HCT116 (cell line): ENCODE data around the gene COL5A2. TPM values are rescaled to one million over a fixed set of nuclear protein-coding genes. Genes with fewer than 3 reads are reported as not detected.

Source experiments
- ATAC-seq: fragments of 200-7000 bp; cut with Tn5 transposase; 2 replicates; pipeline ENCODE4 v1.9.1; 2020; ENCODE audit warnings: mild to moderate bottlenecking, moderate library complexity
- BruUV-seq: library from RNA; stranded (reverse); fragments of 400-500 nt; replicated peaks from 2 replicates; lab custom pipeline; 2021; lab: Mats Ljungman, UMichigan
- CTCF ChIA-PET: fragments of 300-600 bp; sonication (Branson Sonifier 250); formaldehyde crosslinking; loops from one replicate; lab custom pipeline; 2021; ENCODE audit warnings: antibody characterized with exemption; lab: Charles Lee
- POLR2A ChIA-PET: fragments of 300-600, 350-600 bp; sonication (Branson Sonifier 250); formaldehyde crosslinking; loops from one replicate; lab custom pipeline; 2021; ENCODE audit warnings: antibody characterized with exemption; lab: Charles Lee
- RAD21 ChIA-PET, 2 experiments: fragments of 300-600 bp; sonication (Branson Sonifier 250); formaldehyde crosslinking; loops; one replicate each; lab custom pipeline; 2023; ENCODE audit warnings: low total read pairs in 2 of 2; ENCODE audit not compliant: uncharacterized antibody in 2 of 2, unreplicated experiment in 2 of 2, low non-redundant PET in 1 of 2; lab: Charles Lee
- DNase-seq: peaks from one replicate; pipeline ENCODE4 v3.0.0-alpha.2; 2010; ENCODE audit warnings: low read depth, low spot score
- H2AFZ ChIP-seq: fragments of 200-600 bp; shearing (Covaris generic), sonication (generic); 2 replicates; pipeline ENCODE4 v1.6.1; 2017; ENCODE audit warnings: low read depth, mixed run types, mixed read lengths, antibody characterized with exemption, low read length; ENCODE audit not compliant: poor library complexity, severe bottlenecking
- H3K27ac ChIP-seq: 2 replicates; pipeline ENCODE4 v1.5.1; 2012; ENCODE audit warnings: low read depth, low read length
- H3K27me3 ChIP-seq: fragments of 200-600 bp; sonication (generic); 2 replicates; pipeline ENCODE4 v1.6.1; 2016; ENCODE audit warnings: mixed run types, low read length, mixed read lengths; ENCODE audit not compliant: insufficient read depth
- H3K36me3 ChIP-seq, 2 experiments: fragments of 200-500 bp in 1 of 2; fragments of 200-600 bp in 1 of 2; sonication (Bioruptor generic) in 1 of 2; sonication (generic) in 1 of 2; 2 replicates each; pipeline versions ENCODE4 v1.5.1 to v1.6.1; 2014 to 2016; ENCODE audit warnings: low read length in 2 of 2, inconsistent platforms in 1 of 2, mixed read lengths in 1 of 2, mixed run types in 1 of 2; ENCODE audit not compliant: insufficient read depth in 2 of 2, control insufficient read depth in 1 of 2
- H3K4me1 ChIP-seq, 2 experiments: fragments of 200-600 bp in 1 of 2; sonication (generic) in 1 of 2; 2 replicates each; pipeline versions ENCODE4 v1.5.1 to v1.6.1; 2012 to 2017; ENCODE audit warnings: low read length in 2 of 2, inconsistent platforms in 1 of 2, mild to moderate bottlenecking in 1 of 2, mixed read lengths in 1 of 2, mixed run types in 1 of 2, moderate library complexity in 1 of 2; ENCODE audit not compliant: insufficient read depth in 2 of 2, control insufficient read depth in 1 of 2
- H3K4me2 ChIP-seq: fragments of 200-600 bp; sonication (generic); 2 replicates; pipeline ENCODE4 v1.6.1; 2017; ENCODE audit warnings: mixed run types, low read length, mixed read lengths
- H3K4me3 ChIP-seq, 2 experiments: fragments of 200-600 bp in 1 of 2; sonication (generic) in 1 of 2; replicated peaks in 1 of 2; 2 replicates each; pipeline ENCODE4 v1.5.1; 2011 to 2016; ENCODE audit warnings: low read length in 2 of 2, control low read depth in 1 of 2, low read depth in 1 of 2, mild to moderate bottlenecking in 1 of 2, mixed read lengths in 1 of 2, mixed run types in 1 of 2
- H3K79me2 ChIP-seq: fragments of 200-600 bp; sonication (generic); 2 replicates; pipeline ENCODE4 v1.6.1; 2017; ENCODE audit warnings: mild to moderate bottlenecking, mixed run types, low read length, moderate library complexity, mixed read lengths; ENCODE audit not compliant: insufficient read depth
- H3K9ac ChIP-seq: fragments of 200-600 bp; sonication (generic); 2 replicates; pipeline ENCODE4 v1.6.1; 2016; ENCODE audit warnings: low read length, mixed read lengths
- H3K9me2 ChIP-seq: fragments of 200-600 bp; sonication (generic), shearing (Covaris generic); 2 replicates; pipeline ENCODE4 v1.6.1; 2017; ENCODE audit warnings: mixed run types, mild to moderate bottlenecking, moderate library complexity; ENCODE audit not compliant: insufficient read depth
- H3K9me3 ChIP-seq, 2 experiments: fragments of 200-500 bp in 1 of 2; fragments of 200-600 bp in 1 of 2; sonication (Bioruptor generic) in 1 of 2; sonication (generic) in 1 of 2; 2 replicates each; pipeline ENCODE4 v1.6.1; 2014 to 2017; ENCODE audit warnings: low read length in 2 of 2, mixed read lengths in 2 of 2, inconsistent platforms in 1 of 2, low read depth in 1 of 2, mild to moderate bottlenecking in 1 of 2, mixed run types in 1 of 2, moderate library complexity in 1 of 2; ENCODE audit not compliant: control insufficient read depth in 1 of 2, insufficient read depth in 1 of 2
- H4K20me1 ChIP-seq: fragments of 200-600 bp; sonication (generic), shearing (Covaris generic); 2 replicates; pipeline ENCODE4 v1.6.1; 2017; ENCODE audit warnings: mixed run types, mild to moderate bottlenecking, moderate library complexity; ENCODE audit not compliant: insufficient read depth
- CBX3 ChIP-seq: IDR thresholded peaks from 2 replicates; pipeline ENCODE4 v1.6.1; 2012; ENCODE audit warnings: low read depth
- CEBPB ChIP-seq: IDR thresholded peaks from 2 replicates; pipeline ENCODE4 v1.6.1; 2012; ENCODE audit warnings: low read depth
- EGR1 ChIP-seq: IDR thresholded peaks from 2 replicates; pipeline ENCODE4 v1.6.1; 2012; ENCODE audit warnings: low read depth
- ELF1 ChIP-seq: IDR thresholded peaks from 2 replicates; pipeline ENCODE4 v1.6.1; 2012; ENCODE audit warnings: low read depth, borderline replicate concordance
- EZH2 ChIP-seq: fragments of 200-600 bp; sonication (generic); IDR thresholded peaks from 2 replicates; pipeline ENCODE4 v1.6.1; 2017; ENCODE audit warnings: antibody characterized with exemption, mixed run types
- EZH2phosphoT487 ChIP-seq: fragments of 200-600 bp; IDR thresholded peaks from 2 replicates; pipeline ENCODE4 v1.6.1; 2018; ENCODE audit warnings: antibody characterized with exemption, borderline replicate concordance
- JUND ChIP-seq: IDR thresholded peaks from 2 replicates; pipeline ENCODE4 v1.6.1; 2012
- POLR2A ChIP-seq: IDR thresholded peaks from 2 replicates; pipeline ENCODE4 v1.7.0; 2011; ENCODE audit warnings: borderline replicate concordance; ENCODE audit not compliant: insufficient read depth, insufficient read length; ENCODE audit errors: extremely low read depth
- POLR2AphosphoS5 ChIP-seq: IDR thresholded peaks from 2 replicates; pipeline ENCODE4 v1.6.1; 2011; ENCODE audit warnings: mild to moderate bottlenecking, low read depth, low read length, moderate library complexity
- RAD21 ChIP-seq: IDR thresholded peaks from 2 replicates; pipeline ENCODE4 v1.6.1; 2012; ENCODE audit warnings: low read depth, mild to moderate bottlenecking
- SIN3A ChIP-seq: IDR thresholded peaks from 2 replicates; pipeline ENCODE4 v1.6.1; 2012; ENCODE audit warnings: low read depth
- SP1 ChIP-seq: IDR thresholded peaks from 2 replicates; pipeline ENCODE4 v1.6.1; 2012; ENCODE audit warnings: low read depth
- SRF ChIP-seq: IDR thresholded peaks from 2 replicates; pipeline ENCODE4 v1.6.1; 2012; ENCODE audit warnings: low read depth
- TCF7L2 ChIP-seq: IDR thresholded peaks from 2 replicates; pipeline ENCODE4 v1.7.0; 2011; ENCODE audit warnings: borderline replicate concordance, inconsistent platforms; ENCODE audit not compliant: insufficient read depth, insufficient read length; ENCODE audit errors: extremely low read depth
- YY1 ChIP-seq: IDR thresholded peaks from 2 replicates; pipeline ENCODE4 v1.6.1; 2011; ENCODE audit warnings: low read length, low read depth, moderate library complexity, mild to moderate bottlenecking; ENCODE audit not compliant: insufficient replicate concordance; ENCODE audit errors: extremely low read depth
- ZFX ChIP-seq: fragments of 450-650 bp; IDR thresholded peaks from 2 replicates; pipeline ENCODE4 v1.6.1; 2017
- ZNF274 ChIP-seq: fragments of 200-500 bp; sonication (Bioruptor generic); IDR thresholded peaks from 2 replicates; pipeline ENCODE4 v1.6.1; 2014; ENCODE audit warnings: mild to moderate bottlenecking, low read depth, low read length, inconsistent platforms
- intact Hi-C: fragments of 100-400 bp; cut with micrococcal nuclease; formaldehyde crosslinking; loops from 2 replicates; pipeline ENCODE4 v1.10.0; 2022
- total RNA-seq: library from RNA; stranded (reverse); gene quantifications from one replicate; pipeline ENCODE4 v1.2.1, GENCODE V29; 2021; ENCODE audit not compliant: unreplicated experiment
- TF ChIP-seq, protein P1 (sequence below), 3 experiments: fragments of 200-600 bp in 1 of 3; sonication (generic) in 1 of 3; IDR thresholded peaks in 2 of 3; conservative IDR thresholded peaks in 1 of 3; 2 replicates each; pipeline ENCODE4 v1.5.1; 2012 to 2017; ENCODE audit warnings: low read depth in 2 of 3, low read length in 2 of 3, antibody characterized with exemption in 1 of 3, borderline replicate concordance in 1 of 3, control low read depth in 1 of 3, mild to moderate bottlenecking in 1 of 3, mixed read lengths in 1 of 3, mixed run types in 1 of 3, moderate library complexity in 1 of 3; ENCODE audit not compliant: insufficient read depth in 1 of 3

COL5A2 gene
- total RNA-seq, 1 experiment from 2014 or later: 2.3 TPM

DNA sequence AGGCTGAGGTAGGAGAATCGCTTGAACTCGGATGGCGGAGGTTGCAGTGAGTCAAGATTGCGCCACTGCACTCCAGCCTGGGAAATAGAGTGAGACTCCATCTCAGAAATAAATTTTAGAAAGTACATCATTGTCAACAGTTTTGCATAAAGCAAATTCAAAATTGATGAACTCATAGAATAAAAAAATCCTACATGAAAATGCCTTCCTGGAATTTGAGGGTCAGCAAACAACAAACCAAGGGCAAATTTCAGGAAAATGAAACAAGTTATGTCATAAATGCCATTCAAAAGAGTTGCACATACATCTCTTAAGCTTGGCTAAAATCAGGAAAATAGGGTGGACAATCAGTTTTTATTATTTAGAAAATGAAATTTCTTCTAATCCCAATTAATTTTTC is 45.1 kb downstream of the COL5A2 start:
- Histone ChIP-seq H3K4me2 (no peak overlapping the region), H3K4me1 (no peaks in the 10 kb centered on the region), H3K27me3 (no peaks in the 10 kb centered on the region), H3K36me3 (no peaks in the 10 kb centered on the region), H3K79me2 (no peaks in the 10 kb centered on the region), H2AFZ (no peak overlapping the region), H4K20me1 (no peaks in the 10 kb centered on the region), H3K4me3 (no peak overlapping the region), H3K9me3 (no peaks in the 10 kb centered on the region), H3K27ac (no peak overlapping the region), H3K9ac (no peak overlapping the region), H3K9me2 (no peaks in the 10 kb centered on the region)
- ATAC-seq: no peak
- ChIA-PET POLR2A (no interaction called here), RAD21 (no interaction called here), CTCF (interaction anchor here (2.3 kb wide), 1 partner anchor 9 kb away, joined by 14 read pairs; no protein-coding TSS in a partner anchor)
- intact Hi-C loops: no loop called here
- DNase-seq: no peak
- TF ChIP-seq CBX3: no peak
- TF ChIP-seq SRF: no peak
- TF ChIP-seq, protein P1, sequence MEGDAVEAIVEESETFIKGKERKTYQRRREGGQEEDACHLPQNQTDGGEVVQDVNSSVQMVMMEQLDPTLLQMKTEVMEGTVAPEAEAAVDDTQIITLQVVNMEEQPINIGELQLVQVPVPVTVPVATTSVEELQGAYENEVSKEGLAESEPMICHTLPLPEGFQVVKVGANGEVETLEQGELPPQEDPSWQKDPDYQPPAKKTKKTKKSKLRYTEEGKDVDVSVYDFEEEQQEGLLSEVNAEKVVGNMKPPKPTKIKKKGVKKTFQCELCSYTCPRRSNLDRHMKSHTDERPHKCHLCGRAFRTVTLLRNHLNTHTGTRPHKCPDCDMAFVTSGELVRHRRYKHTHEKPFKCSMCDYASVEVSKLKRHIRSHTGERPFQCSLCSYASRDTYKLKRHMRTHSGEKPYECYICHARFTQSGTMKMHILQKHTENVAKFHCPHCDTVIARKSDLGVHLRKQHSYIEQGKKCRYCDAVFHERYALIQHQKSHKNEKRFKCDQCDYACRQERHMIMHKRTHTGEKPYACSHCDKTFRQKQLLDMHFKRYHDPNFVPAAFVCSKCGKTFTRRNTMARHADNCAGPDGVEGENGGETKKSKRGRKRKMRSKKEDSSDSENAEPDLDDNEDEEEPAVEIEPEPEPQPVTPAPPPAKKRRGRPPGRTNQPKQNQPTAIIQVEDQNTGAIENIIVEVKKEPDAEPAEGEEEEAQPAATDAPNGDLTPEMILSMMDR (IDR thresholded peaks at IDR 0.05 in 2 of 3, conservative IDR thresholded peaks at IDR 0.05 in 1 of 3; ENCODE audit: borderline replicate concordance in 1 of 3, insufficient read depth in 1 of 3, low read depth in 2 of 3, low read length in 2 of 3): no peak
- TF ChIP-seq ZNF274: no peak
- no peak for TF ChIP-seq SIN3A
- no peak for TF ChIP-seq POLR2AphosphoS5
- no peak for TF ChIP-seq POLR2A
- no peak for TF ChIP-seq YY1
- no peak for TF ChIP-seq EZH2phosphoT487
- no peak for TF ChIP-seq ZFX
- no peak for TF ChIP-seq EGR1
- no peak for TF ChIP-seq JUND
- no peak for TF ChIP-seq EZH2
- no peak for TF ChIP-seq CEBPB
- TF ChIP-seq SP1: no peak
- TF ChIP-seq ELF1: no peak
- no peak for TF ChIP-seq TCF7L2
- TF ChIP-seq RAD21: no peak
- no TSS peak for BruUV-seq
